Colon (tissue), 2 donors: Measurements from ENCODE around the gene PRM2.
"Not testable (repeated sequence)": the region's sequence is repeated elsewhere in the genome, so short reads cannot be mapped to it uniquely, and the experiment has no call there.

Source experiments
- FAIRE-seq: peaks from 2 replicates; lab custom pipeline; 2012; peaks lifted over from hg19 to GRCh38; lab: Jason Lieb, UNC
- donor health status: control.
- donor health status: control.

Gene PRM2

DNA sequence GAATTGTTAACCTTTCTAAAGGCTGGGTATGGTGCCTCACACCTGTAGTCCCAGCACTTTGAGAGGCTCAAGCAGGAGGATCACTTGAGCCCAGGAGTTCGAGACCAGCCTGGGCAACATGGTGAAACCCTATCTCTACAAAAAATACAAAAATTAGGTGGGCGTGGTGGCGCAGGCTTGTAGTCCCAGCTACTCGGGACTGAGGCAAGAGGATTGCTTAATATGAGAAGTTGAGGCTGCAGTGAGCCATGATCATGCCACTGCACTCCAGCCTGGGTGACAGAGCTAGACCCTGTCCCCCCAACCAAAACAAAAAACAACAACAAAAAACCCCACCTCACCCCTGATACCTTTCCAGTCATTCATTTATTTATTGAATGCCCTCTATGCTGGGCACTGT is 13.4 kb upstream of the PRM2 start:
- FAIRE-seq: not testable (repeated sequence)

DNA sequence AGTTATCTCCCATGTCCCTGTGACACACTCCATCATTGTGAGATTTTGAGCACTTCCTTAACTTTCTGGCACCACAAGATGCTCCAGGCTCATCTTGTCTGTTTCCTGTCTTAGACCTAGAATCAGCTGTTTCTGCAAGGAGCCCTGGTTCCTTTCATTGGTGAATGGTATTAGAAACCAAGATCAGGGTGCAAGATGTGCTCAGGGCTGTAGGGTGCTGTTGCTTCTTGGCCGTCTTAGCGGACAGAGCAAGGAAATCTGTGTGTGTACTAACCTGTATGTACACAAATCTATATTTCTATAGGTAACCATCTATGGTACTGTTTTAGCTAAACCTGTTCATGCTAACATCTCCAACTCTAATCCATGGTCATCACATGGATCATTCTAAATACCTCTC is 12.9 kb upstream of the PRM2 start:
- no peak for FAIRE-seq

DNA sequence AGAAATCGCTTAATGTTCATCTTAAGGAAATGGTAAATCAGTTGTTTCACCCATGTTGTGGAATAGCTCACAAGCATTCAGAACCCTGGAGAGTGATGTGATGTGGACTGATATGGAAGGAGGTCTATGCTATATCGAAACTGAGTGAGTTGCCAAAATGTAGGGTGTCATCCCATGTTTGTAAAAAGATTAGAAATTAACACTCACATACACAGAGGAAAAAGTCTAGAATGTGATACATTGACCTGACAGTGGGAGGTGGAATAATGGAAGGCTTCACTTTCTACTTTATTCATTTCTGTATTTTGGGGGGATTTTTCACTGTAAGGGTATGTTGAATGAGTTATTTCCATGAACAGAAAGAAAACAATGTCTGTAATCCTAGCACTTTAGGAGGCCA is 9.6 kb upstream of the PRM2 start:
- no peak for FAIRE-seq

DNA sequence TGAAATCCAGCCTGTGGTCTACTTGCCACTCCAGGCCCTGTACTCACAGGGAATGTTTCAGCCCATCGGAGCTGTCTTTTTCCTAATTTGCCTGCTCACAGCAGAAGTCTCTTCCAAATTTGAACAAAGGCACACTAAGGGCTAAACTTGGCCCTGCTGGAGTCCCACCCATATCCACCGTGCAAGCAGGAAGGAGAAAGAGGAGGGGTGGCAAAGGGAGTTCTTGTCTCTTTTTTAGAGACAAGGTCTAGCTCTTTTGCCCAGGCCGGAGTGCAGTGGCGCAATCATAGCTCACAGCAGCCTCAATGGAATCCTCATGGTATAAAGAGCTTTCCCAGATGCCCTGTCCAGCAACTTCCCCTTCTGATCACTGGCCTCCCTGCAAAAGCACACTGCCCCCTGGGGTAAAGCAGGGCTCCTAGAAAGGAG is 7.6 kb upstream of the PRM2 start:
- FAIRE-seq: no peak

DNA sequence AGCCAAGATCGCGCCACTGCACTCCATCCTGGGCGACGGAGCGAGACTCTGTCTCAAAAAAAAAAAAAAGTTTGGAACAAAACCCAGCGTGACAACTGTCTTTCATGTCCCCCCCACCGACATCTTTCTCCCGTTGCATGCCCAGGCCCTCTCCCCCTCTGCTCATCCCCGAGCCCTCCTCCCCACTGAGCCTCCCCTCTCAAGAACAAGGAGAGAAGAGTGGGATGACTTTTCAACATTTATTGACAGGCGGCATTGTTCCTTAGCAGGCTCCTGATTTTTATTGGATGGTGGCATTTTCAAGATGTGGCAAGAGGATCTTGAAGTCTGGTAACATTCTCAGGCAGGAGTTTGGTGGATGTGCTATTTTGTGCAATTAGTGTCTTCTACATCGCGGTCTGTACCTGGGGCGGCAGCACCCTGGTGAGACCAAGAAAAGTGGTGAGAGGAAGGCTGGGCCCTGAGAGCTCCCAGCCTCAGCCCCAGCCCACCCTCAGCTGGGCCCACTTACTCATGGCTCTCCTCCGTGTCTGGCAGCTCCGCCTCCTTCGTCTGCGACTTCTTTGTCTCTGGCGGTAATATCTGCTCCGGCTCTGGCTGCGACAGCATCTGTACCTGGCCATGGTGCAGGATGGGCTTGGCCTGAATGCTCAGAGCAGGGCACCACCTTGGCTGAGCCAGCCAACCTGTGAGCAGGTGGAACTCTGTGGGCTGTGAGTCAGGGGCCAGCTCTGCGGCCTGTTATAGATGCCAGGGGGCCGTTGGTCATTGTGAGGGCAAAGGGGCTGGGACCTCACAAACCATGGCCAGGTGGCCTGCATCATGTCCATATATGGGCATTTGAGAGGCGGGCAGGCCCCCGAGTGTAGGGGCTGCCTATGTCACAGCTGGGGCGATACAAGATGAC is 4.6 kb upstream of the PRM2 start, which contains the start of gene PRM1:
Gene PRM1 (minus strand): TSS at position 715 of the 907 bp plus-strand sequence. CDS start 92 bp downstream, at position 623.
- no peak for FAIRE-seq

DNA sequence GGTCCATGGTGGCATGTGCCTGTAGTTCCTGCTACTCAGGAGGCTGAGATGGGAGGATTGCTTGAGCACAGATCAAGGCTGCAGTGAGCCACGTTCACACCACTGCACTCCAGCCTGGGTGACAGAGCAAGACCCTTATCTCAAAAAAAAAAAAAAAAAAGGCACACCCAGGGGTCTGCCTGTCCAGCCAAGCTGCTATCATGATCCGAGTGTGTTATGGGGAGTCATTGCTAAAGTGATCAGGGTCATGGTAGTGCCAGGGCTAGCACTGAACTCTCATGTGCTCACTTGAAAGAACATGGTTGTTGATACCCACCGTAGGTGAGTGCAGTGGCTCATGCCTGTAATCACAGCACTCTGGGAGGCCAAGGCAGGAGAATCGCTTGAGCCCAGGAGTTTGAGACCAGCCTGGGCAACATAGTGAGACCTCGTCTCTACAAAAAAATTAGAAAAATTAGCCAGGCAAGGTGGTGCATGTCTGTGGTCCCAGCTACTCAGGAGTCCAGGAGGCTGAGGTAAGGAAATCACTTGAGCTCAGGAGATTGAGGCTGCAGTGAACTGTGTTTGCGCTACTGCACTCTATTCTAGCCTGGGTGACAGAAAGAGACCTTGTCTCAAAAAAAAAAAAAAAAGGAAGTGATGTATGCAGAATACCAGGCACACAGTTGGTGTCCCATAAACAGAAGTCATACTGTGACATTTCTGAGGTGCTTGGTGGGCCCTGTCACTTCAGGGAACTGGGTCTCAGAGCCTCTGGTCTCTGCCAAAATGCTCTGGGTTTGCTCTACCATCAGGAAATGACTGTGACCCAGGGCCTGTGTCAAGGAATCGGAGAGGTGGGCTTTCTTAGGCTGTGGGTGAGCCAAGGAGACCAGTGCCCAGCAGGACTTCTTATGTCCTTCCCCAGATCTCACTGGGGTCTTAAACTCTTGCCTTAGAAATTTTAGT is 2.7 kb upstream of the PRM2 start:
- FAIRE-seq: no peak

DNA sequence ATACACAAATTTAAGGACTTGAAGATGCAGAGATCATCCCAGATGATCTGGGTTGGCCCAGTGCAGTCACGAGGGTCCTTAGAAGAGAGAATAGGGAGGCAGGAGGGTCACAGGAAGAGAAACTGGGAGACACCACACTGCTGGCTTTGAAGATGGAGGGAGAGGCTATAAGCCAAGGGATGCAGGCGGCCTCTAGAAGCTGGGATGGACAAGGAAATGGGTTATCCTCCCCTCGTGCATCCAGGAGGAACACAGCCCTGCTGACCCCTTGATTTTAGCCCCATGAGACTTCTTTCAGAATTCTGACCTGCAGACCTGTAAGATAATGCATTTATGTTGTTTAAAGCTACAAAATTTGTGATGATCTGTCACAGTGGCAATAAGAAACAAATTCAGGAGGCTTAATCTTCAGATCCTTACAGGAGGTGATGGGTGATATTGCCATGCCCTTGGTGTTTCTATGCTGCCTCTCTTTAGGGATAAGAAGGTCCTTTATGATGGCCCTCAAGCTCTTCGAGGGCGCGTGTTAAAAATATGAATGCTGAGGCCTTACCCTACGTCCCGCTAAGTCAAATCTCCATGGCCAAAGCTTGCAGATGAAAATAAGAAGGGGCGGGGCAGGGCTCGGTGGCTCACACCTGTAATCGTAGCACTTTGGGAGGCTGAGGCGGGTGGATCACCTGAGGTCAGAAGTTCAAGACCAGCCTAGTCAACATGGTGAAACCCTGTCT is 1.5 kb upstream of the PRM2 start:
- no peak for FAIRE-seq

DNA sequence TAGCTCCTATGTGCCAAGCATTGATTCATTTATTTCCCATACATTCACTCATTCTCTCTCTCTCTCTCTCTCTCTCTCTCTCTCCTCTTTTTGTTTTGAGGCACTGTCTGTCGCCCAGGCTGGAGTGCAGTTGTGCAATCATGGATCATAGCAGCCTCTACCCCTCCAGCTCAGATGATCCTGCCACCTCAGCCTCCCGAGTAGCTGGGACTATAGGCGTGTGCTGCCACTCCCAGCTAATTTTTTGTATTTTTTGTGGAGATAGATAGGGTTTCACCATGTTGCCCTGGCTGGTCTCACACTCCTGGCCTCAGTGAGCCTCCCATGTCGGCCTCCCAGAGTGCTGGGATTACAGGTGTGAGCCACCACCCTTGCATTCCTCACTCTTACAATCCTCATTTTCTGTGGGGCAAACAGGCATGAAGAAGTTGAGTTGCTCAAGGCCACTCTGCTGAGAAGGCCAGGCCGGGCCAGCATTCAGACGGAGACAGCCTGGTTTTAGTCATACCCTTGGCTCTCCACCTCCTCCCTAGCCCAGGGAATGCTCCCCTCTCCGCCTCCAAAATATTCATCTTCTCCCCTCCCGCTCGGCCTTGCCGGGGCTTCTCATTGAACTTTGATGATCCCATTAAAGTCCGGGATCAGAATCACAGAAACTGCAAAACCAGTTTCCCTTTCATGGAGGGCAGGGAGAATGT is 765 bp upstream of the PRM2 start:
- FAIRE-seq: no peak

DNA sequence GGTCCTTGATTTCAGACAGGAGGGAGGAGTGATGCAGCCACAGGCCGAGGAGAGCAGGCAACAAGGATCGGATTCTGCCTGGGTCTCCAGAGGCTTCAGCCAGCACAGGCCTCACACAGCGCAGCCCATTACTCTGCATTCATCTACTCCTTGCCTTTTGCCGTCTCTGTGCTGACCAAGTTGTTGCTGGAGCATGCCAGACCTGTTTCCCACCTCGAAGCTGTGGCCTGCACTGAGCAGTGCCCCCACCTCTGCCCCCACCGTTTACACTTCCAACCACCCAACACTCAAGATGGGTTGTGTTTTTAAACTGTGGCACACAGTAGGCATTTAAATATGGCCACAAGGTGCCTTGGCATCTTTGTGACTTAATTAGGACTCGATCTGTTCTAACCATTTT is 1.3 kb downstream of the PRM2 start:
- FAIRE-seq: no peak

DNA sequence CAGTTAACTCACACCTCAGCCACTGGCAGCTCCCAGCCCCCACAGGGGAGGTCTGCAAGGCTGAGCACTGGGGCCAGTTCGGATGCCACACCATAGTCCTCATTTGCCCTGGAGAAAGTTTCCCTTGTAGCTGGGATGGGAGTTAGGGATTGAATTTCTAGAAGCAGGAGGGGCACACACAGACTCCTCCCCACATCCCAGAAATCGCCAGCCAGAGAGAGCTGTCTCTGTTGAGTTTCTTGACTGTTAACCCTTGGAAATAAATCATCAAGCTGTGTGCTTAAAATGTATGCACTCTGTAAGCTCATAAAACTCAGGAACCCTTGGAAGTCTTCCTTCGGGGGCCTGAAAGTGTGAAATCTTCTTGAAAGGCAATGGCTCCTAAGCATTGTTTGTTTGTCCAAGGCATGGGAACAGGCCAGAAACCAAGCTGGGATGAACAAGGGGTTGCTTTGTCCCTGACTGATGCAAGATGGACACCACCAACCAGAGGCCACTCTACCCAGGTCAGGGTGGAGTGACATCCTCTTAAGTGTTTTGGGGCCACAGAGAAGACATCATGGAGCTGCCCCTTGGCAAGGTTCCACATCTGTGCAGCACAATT is 2.5 kb downstream of the PRM2 start:
- FAIRE-seq: no peak

DNA sequence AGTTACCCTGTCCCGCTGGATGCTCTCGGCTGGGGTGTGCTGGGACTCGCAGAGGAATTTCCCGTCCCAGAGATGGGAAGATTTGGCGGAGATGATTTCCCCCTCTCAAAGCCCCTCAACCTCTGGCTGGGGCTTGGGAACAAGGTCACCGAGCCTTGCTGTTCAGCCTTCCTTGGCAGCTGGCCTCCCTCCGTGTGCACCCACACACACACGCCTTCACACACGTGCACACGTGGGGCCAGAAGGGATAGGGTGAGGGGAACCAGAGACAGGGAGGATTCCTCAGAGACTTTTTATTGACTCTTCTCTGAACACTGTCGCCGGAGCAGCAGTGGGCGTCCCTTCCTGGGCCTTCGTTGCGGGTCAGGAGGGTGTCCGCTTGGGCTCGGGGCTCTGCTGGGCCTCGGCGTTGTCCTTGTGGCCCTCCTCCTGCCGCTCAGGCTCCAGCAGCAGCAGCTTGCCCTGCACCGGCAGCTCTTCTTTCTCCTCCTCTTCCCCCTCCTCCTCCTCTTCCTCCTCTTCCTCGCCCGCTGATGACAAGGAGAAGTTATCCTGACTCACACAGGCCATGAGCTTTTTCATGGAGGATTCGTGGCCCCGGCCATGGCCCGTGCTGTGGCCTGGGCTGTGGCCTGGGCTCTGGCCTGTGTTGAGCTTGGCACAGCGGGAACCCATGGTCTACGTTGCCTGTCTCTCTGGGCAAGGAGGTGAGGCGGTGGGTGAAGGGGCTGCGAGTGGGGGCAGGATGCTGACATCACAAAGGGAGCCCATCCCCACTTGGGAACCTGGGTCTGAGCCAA is 3.2 kb downstream of the PRM2 start, which contains the start of gene PRM3:
Gene PRM3 (minus strand): TSS at position 709 of the 800 bp plus-strand sequence. CDS start 34 bp downstream, at position 675.
- FAIRE-seq: no peak

DNA sequence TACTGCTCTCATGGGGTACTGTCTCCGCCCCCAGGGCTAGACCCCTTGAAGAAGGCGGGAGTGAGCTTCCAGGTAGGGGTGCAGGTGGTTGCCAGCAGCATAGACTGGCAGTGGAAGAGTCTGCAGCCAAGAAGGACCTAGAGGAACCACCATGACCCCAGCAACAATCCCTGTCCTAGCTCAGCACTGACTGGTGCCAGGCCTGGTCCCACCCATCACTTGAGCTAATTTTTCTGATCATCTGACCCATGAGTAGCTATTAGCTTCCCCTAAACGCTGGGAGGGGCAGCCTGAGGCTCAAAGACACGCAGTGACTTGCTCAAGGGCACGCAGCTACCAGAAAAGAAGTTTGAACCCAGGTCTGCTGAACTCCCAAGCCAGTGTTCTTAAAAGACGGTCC is 3.8 kb downstream of the PRM2 start:
- FAIRE-seq: no peak

DNA sequence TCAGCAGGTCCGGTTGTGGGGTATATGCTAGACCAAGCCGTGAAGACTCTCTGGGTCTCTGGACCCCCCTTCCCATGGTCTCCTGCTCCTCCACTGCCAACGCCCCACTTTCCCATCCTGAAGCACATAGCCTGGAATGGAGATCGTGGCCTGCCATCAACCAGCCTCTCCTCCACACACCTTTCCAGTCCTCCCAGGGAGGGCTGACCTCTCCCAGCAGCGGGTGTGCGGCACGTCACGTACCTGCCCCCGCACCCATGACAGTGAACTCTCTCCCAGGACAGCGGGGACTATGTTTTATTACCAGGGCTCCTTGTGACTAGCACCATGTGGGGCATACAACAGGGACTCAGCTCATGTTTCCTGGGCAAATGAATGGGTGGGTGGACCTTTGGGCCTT is 4.7 kb downstream of the PRM2 start:
- FAIRE-seq: no peak

DNA sequence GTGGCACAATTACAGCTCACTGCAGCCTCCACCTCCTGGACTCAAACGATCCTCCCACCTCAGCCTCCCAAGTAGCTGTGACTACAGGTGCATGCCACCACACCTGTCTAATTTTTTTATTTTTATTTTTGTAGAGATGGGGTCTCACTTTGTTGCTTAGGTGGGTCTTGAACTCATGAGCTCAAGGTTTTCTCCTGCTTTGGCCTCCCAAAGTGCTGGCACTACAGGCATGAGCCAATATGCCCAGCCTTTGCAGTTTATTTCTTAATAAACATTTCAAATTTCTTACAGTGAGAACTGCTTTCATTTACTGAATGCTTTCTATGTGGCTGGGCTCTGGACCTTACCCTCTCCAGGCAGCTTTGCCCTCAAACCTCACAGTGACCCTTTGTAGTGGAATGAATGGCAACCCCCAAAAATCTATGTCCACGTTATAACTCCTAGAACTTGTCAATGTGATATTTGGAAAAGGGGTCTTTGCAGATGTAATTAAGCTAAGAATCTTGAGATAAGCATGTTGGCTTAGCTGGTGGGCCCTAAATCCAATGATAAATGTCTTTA is 5.6 kb downstream of the PRM2 start:
- no peak for FAIRE-seq

DNA sequence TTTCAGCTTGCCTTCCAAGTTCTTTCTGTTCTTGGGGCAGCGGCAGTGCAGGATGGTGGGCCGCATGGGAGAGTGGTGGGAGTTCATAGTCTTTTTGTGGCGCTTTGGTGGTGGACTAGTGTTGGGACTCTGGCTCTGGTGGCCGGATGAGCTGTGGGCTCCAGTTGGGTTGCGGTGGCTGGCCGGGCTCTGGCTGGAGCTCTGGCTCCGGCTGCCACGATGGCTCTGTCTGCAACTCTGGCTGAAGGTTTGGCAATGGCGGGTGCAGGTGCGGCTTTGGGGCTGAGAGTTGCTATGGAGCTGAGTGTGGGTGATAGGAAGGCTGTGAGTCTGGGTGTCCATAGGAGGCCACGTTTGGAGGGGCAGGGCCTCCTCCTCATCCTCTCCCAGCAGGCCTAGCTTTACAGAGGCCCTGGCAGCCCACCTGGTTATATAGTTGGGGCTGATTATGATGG is 7.3 kb downstream of the PRM2 start, which contains the start of gene TNP2:
Gene TNP2 (minus strand): TSS at position 405 of the 455 bp plus-strand sequence. CDS start 63 bp downstream, at position 342.
- FAIRE-seq: no peak

DNA sequence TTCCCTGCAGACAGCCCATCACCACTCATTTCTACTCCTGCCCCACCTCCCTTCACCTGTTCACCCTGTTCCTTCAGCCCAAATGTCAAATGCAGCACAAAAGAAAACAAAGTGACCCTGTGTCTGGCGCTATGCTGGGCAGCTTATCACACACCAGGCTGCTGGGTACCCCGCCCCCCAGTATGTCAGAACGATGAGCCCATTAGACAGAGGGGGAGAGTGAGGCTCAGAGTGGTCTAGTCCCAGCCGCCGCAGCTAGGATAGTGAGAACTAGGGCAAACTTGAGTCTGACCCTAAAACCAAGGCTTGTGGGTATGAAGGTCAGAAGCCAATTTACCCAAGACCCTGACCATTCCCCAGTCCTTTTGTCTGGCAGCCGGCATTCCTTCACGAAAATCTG is 11.2 kb downstream of the PRM2 start:
- no peak for FAIRE-seq

DNA sequence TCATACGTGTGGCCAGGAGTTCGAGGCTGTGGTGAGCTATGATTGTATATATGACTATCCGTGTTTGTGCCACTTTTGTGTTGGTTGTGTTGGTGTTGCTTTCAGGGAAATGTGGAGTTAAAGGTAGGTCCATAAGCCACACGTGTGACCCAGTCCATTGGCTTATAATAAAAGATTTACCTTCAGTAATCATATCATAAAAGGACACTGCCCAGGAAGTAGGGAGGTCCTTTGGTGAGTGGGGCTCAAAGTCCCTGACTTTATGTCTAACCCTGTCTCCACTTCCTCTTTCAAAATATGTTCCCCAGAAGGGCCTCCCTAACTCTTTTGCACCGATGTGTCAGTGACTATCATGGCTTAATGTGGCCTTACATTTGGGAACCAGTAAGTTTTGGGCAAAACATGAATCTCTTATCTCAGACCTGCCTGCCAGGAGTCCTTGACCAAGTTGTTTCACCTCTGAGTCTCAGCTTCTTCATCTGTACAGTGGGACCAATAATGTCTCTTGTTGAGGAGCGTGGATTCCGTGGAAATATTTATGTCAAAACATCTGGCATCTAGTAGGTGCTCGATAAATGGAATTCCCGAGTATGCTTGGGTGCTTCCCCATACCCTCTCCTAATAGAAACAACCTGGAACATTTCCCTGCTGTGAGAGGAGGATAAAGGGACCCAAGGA is 12.0 kb downstream of the PRM2 start:
- FAIRE-seq: no peak

DNA sequence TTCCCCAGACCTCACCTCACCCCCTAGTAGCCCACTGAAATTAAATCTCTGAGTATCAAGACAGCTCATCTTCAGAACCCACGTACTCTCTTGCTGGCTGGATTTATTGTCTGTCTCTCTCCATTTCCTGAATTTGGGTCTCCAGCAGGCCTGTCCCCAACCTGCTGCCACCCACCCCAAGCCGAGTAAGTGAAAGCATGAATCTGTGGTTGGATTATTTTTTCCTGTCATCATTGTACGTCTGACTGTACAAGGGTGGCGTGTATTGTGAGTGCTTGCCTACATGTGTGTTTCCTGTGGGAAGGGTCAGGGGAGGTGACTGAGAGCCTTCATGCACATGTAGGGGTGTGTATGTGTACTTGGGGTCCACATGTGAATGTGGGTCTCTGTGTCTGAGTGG is 12.5 kb downstream of the PRM2 start:
- no peak for FAIRE-seq

DNA sequence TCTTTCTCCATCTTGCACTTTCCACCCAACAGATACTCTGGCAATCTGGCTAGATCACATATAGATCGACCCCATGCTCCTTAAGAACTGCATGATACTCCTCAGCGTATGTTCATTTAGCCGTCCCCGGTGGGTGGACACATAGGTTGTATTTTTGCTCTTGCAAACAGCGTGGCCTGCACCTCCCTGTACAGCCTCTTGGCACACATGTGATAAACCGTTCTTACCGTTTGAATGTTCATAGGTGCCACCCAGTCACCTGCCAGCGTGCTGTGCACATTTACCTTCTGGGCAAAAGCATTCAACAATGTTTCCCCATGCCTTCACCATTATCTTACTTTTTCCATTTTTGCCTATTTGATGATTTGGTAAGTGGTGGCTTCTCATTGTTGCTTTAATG is 13.4 kb downstream of the PRM2 start:
- no peak for FAIRE-seq
